GM23248 (cell line): ENCODE data around the gene FOXN3. TPM values are rescaled to one million over a fixed set of nuclear protein-coding genes. Genes with fewer than 3 reads are reported as not detected.

Experiments
- DNase-seq: peaks from one replicate; pipeline ENCODE4 v3.0.0-alpha.2; 2015
- H2AFZ ChIP-seq: fragments of 200-600 bp; sonication (generic); 2 replicates; pipeline ENCODE4 v1.6.1; 2016; ENCODE audit warnings: antibody characterized with exemption
- H3F3A ChIP-seq: fragments of 200-600 bp; sonication (generic); 2 replicates; pipeline ENCODE4 v1.6.1; 2016; ENCODE audit warnings: mild to moderate bottlenecking, antibody characterized with exemption, mixed run types; ENCODE audit not compliant: insufficient read depth
- H3K27ac ChIP-seq: fragments of 200-600 bp; sonication (generic); 2 replicates; pipeline ENCODE4 v1.5.1; 2016; ENCODE audit warnings: mild to moderate bottlenecking
- H3K27me3 ChIP-seq: fragments of 200-600 bp; sonication (generic); replicated peaks from 2 replicates; pipeline ENCODE4 v1.6.1; 2016; ENCODE audit warnings: mild to moderate bottlenecking; ENCODE audit not compliant: insufficient read depth
- H3K36me3 ChIP-seq: fragments of 200-600 bp; sonication (generic); 2 replicates; pipeline ENCODE4 v1.6.1; 2016; ENCODE audit warnings: low read depth, mild to moderate bottlenecking
- H3K4me1 ChIP-seq: fragments of 200-600 bp; sonication (generic); 2 replicates; pipeline ENCODE4 v1.6.1; 2016; ENCODE audit warnings: mild to moderate bottlenecking; ENCODE audit not compliant: insufficient read depth
- H3K4me2 ChIP-seq: fragments of 200-600 bp; sonication (generic); one replicate; pipeline ENCODE4 v1.6.1; 2016; ENCODE audit warnings: mild to moderate bottlenecking; ENCODE audit not compliant: unreplicated experiment
- H3K4me3 ChIP-seq: fragments of 200-600 bp; sonication (generic); 2 replicates; pipeline ENCODE4 v1.5.1; 2016; ENCODE audit warnings: mild to moderate bottlenecking
- H3K79me2 ChIP-seq: fragments of 200-600 bp; sonication (generic); 2 replicates; pipeline ENCODE4 v1.6.1; 2016; ENCODE audit warnings: mild to moderate bottlenecking; ENCODE audit not compliant: insufficient read depth
- H3K9ac ChIP-seq: fragments of 200-600 bp; sonication (generic); 2 replicates; pipeline ENCODE4 v1.6.1; 2016; ENCODE audit warnings: mild to moderate bottlenecking
- H3K9me2 ChIP-seq: fragments of 200-600 bp; sonication (generic); 2 replicates; pipeline ENCODE4 v1.6.1; 2016; ENCODE audit warnings: mixed run types, mild to moderate bottlenecking, moderate library complexity; ENCODE audit not compliant: insufficient read depth
- H3K9me3 ChIP-seq: fragments of 200-600 bp; sonication (generic); one replicate; pipeline ENCODE4 v1.6.1; 2017; ENCODE audit warnings: low read depth
- H4K20me1 ChIP-seq: fragments of 200-600 bp; sonication (generic); 2 replicates; pipeline ENCODE4 v1.6.0; 2016; ENCODE audit not compliant: insufficient read depth
- EZH2 ChIP-seq: fragments of 200-600 bp; sonication (generic); IDR thresholded peaks from 2 replicates; pipeline ENCODE4 v1.6.1; 2018; ENCODE audit warnings: antibody characterized with exemption, mild to moderate bottlenecking; ENCODE audit not compliant: insufficient read depth, poor library complexity, severe bottlenecking
- EZH2phosphoT487 ChIP-seq: fragments of 200-600 bp; sonication (generic); IDR thresholded peaks from 2 replicates; pipeline ENCODE4 v1.6.1; 2018; ENCODE audit warnings: antibody characterized with exemption, moderate library complexity, mild to moderate bottlenecking, low read depth; ENCODE audit not compliant: insufficient read depth
- WGBS, 2 experiments: methylation state at CpG; one replicate each; pipeline ENCODE4 v1.1.6; 2015 to 2017; ENCODE audit warnings: low lambda C conversion rate in 2 of 2, low coverage in 1 of 2; ENCODE audit errors: missing lambda C conversion rate in 2 of 2; 5-methylcytosine and 5-hydroxymethylcytosine counted together
- in situ Hi-C: fragments of 300-500 bp; cut with MboI; formaldehyde crosslinking; loops from 2 replicates; pipeline ENCODE4 v1.15.0; 2020
- polyA plus RNA-seq: library from polyadenylated mRNA; unstranded; fragments of >200 nt; fragmentation: Nextera tagmentation; extraction: Ambion mirVana; gene quantifications from 2 replicates; pipeline ENCODE4 v1.2.1, GENCODE V29; 2016
- total RNA-seq: library from RNA; depleted of rRNA; stranded (reverse); fragments of >200 nt; shearing (Covaris generic); gene quantifications from 2 replicates; pipeline ENCODE4 v1.2.3, GENCODE V29; 2014

Gene FOXN3
- total and polyA plus RNA-seq, 2 experiments from 2014 or later: 18.6 to 19.0 TPM

DNA sequence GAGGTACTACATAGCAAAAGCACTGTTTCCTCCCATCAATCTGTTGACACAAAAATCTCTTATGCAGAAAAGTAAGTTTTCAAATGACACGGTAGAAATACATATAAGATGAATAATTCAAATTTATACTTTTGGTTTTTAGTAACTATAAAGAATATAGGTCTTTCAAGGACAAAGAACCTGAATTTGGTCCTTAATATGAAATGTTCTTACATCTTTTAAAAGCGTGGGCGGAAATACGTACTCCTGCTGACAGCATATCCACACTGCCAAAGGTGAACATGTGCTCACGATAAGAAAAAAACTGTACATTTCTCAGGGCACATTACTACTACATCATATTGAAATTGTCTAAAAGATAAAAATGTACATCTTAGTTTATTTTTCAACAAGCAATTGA, 127.6 kb downstream of the FOXN3 start:
- TF ChIP-seq EZH2 (no peak), EZH2phosphoT487 (no peak)
- no peaks in the 10 kb centered on the region for H3K79me2 ChIP-seq
- H3K9ac ChIP-seq: no peak overlapping the region
- H3K27me3 ChIP-seq: no peaks in the 10 kb centered on the region
- H3K4me3 ChIP-seq: no peak overlapping the region
- in situ Hi-C loops: no loop called here
- no peaks in the 10 kb centered on the region for H3K9me2 ChIP-seq
- WGBS, 2 experiments: 78 to 80% methylated on average over 5 of the region's 5 CpGs
- no peaks in the 10 kb centered on the region for H3K36me3 ChIP-seq
- H3K4me1 ChIP-seq: peaks cover 7% of the 10 kb centered on the region
- peaks cover 10% of the 10 kb centered on the region; the same call in 1 of the 2 replicates for H3F3A ChIP-seq
- H3K9me3 ChIP-seq: no peaks in the 10 kb centered on the region
- DNase-seq: no peak
- H3K4me2 ChIP-seq: no peak overlapping the region
- no peaks in the 10 kb centered on the region for H4K20me1 ChIP-seq
- no peak overlapping the region for H3K27ac ChIP-seq
- H2AFZ ChIP-seq: no peak overlapping the region

DNA sequence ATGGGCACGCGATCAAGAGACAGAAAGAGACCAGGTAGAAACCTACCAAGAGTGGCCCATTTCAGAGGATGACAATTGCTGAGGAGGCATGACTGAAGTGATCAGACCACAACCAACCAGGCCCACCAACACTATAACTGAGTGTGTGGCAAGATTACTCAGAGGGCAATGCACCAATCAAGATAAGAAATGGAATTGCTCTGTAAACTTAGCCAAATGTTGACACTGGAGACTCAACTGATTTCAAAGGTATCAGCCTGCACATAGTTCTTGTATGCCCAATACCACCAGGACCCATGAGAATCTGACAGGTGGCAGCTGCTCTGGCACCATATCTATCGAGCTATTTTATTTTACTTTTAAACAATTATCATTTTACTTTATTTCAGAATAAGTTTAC, 128.9 kb downstream of the FOXN3 start:
- no peaks in the 10 kb centered on the region for H3K9me3 ChIP-seq
- TF ChIP-seq EZH2: no peak
- no peak for TF ChIP-seq EZH2phosphoT487
- no peak overlapping the region for H3K4me3 ChIP-seq
- no peak overlapping the region for H2AFZ ChIP-seq
- no peaks in the 10 kb centered on the region for H4K20me1 ChIP-seq
- no peak overlapping the region for H3K4me2 ChIP-seq
- in situ Hi-C loops: no loop called here
- H3F3A ChIP-seq: peaks cover 17% of the 10 kb centered on the region; the same call in 1 of the 2 replicates
- peaks cover 13% of the 10 kb centered on the region for H3K4me1 ChIP-seq
- WGBS, 2 experiments: 94 to 99% methylated on average over 3 of the region's 3 CpGs
- H3K9me2 ChIP-seq: no peaks in the 10 kb centered on the region
- no peak overlapping the region for H3K27ac ChIP-seq
- no peaks in the 10 kb centered on the region for H3K79me2 ChIP-seq
- H3K9ac ChIP-seq: no peak overlapping the region
- H3K27me3 ChIP-seq: no peaks in the 10 kb centered on the region
- DNase-seq: peak; percentile 4
- no peaks in the 10 kb centered on the region for H3K36me3 ChIP-seq

DNA sequence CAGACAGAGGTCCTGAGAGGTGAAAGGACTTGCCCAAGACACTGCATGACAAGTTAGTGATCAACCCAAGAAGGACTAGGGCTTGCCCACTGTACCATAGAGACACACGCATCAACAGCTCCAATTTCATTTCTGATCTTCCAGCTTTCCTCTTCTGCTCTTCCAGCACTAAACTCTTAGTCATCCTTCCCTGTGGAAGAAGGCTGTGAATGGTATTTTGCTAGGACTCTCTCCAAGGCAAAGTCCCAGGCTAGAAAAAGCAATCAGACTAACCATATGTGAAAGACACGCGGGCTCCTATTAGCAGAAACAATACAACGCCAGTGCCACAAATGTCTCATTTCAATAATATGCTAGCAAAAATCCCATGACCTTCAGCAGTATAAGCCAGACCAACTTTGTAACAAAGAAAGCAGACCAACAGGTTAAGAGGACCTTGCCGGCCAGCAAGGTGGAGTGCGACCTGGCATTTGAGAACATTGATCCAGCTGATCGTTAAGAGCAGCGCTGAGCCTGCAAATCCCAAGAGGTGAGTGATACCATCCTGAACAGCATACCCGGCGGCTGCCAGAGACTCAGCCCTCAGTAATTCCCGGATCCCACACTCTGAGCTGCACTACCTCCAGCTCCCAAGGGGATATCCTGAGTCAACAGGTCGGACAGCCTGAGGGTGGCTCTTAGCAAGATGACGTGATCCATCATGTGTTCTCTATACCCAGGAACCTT, 132.5 kb downstream of the FOXN3 start:
- peak; percentile 92 for DNase-seq
- Histone ChIP-seq H3K9me2 (no peaks in the 10 kb centered on the region), H3K4me2 (peak overlapping the region; percentile 57), H3K4me1 (peaks cover 13% of the 10 kb centered on the region), H3K36me3 (no peaks in the 10 kb centered on the region), H3K79me2 (no peaks in the 10 kb centered on the region), H3K27me3 (no peaks in the 10 kb centered on the region), H2AFZ (peak overlapping the region; percentile 25; the same call in 1 of the 2 replicates), H3K4me3 (peak overlapping the region; percentile 30), H3K9me3 (no peaks in the 10 kb centered on the region), H3F3A (peaks cover 17% of the 10 kb centered on the region; the same call in 1 of the 2 replicates), H4K20me1 (no peaks in the 10 kb centered on the region), H3K27ac (peak overlapping the region; percentile 73), H3K9ac (peak overlapping the region; percentile 55)
- TF ChIP-seq EZH2phosphoT487 (no peak), EZH2 (no peak)
- in situ Hi-C loops: no loop called here
- 32 to 33% methylated on average over 13 of the region's 13 CpGs for WGBS, 2 experiments

DNA sequence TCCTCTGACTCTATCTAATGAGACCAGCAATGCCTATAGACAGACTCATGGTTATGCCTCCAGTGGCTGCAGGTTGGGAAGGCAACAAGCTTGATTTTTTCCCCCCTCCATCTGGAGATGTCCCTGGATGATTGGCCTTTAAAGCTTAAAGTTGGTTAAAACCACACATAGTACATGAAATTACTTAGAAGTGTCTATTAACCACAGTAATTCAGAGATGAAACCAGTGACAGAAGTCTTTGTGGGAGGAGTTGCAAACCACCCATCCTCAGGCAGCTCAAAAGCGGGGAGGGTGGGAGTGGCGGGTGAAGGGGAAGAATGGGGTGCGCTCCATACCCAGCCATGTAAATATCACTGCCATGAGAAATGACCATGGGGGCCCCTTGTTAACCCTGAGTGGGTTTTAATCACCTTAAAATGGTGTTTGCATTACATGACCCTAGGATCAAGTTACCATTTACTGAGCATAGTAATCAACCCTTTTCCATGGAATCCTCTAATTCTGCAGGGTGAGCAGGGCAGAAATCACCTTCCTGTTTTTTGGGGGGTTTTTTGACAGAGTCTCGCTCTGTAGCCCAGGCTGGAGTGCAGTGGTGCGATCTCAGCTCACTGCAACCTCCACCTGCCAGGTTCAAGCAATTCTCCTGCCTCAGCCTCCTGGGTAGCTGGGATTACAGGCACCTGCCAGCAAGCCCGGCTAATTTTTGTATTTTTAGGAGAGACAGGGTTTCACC, 133.5 kb downstream of the FOXN3 start:
- 88 to 95% methylated on average over 5 to 6 of the region's 6 CpGs for WGBS, 2 experiments
- Histone ChIP-seq H3K9ac (no peak overlapping the region), H3K4me3 (no peak overlapping the region), H3K9me3 (no peaks in the 10 kb centered on the region), H3K4me2 (no peak overlapping the region), H3K36me3 (no peaks in the 10 kb centered on the region), H3K9me2 (no peaks in the 10 kb centered on the region), H3F3A (peaks cover 17% of the 10 kb centered on the region; the same call in 1 of the 2 replicates), H3K27ac (peak overlapping the region; percentile 73; the same call in 1 of the 2 replicates), H3K4me1 (peaks cover 13% of the 10 kb centered on the region), H2AFZ (no peak overlapping the region), H4K20me1 (no peaks in the 10 kb centered on the region), H3K79me2 (no peaks in the 10 kb centered on the region), H3K27me3 (no peaks in the 10 kb centered on the region)
- in situ Hi-C loops: no loop called here
- TF ChIP-seq EZH2: no peak
- no peak for TF ChIP-seq EZH2phosphoT487
- no peak for DNase-seq
